C1 segment of cervical spinal cord (tissue), 14 donors: ENCODE measurements around the gene PTPN23.

Experiments used
- DNase-seq, 14 donors: peaks; one replicate each; lab custom pipeline; 2025; lab: John Stamatoyannopoulos, UW

Gene PTPN23

GRCh38 chr3:47419083-47420043 lies 38.5 kb downstream of the PTPN23 start:
- DNase-seq, result no peak

GRCh38 chr3:47420044-47420430 lies 39.2 kb downstream of the PTPN23 start:
- no peak for DNase-seq

- DNase-seq, result peak in 13 of 14 donors; percentile 25 to 81 (median 69)
Measured at GRCh38 chr3:47420511-47421484, 40.0 kb downstream of the PTPN23 start.

GRCh38 chr3:47421741-47422649 lies 41.2 kb downstream of the PTPN23 start:
- peak in 1 of 14 donors; percentile 19 for DNase-seq

- no peak for DNase-seq
Measured at GRCh38 chr3:47422743-47423142, 41.9 kb downstream of the PTPN23 start.

- DNase-seq, result no peak
Measured at GRCh38 chr3:47423548-47424145, 42.8 kb downstream of the PTPN23 start.

GRCh38 chr3:47424434-47425382 lies 43.9 kb downstream of the PTPN23 start:
- DNase-seq, result no peak

- no peak for DNase-seq
Measured at GRCh38 chr3:47425383-47425778, 44.6 kb downstream of the PTPN23 start.

- no peak for DNase-seq
Measured at GRCh38 chr3:47425959-47426358, 45.1 kb downstream of the PTPN23 start.

- DNase-seq, result no peak
Measured at GRCh38 chr3:47427866-47428265, 47.0 kb downstream of the PTPN23 start.

- DNase-seq, result no peak
Measured at GRCh38 chr3:47428662-47429061, 47.8 kb downstream of the PTPN23 start.

- DNase-seq, result no peak
Measured at GRCh38 chr3:47429476-47430270, 48.9 kb downstream of the PTPN23 start.

GRCh38 chr3:47430606-47431005 lies 49.8 kb downstream of the PTPN23 start:
- no peak for DNase-seq

GRCh38 chr3:47431225-47431624 lies 50.4 kb downstream of the PTPN23 start:
- no peak for DNase-seq

- DNase-seq, result no peak
Measured at GRCh38 chr3:47432673-47433072, 51.9 kb downstream of the PTPN23 start.

GRCh38 chr3:47433796-47434195 lies 53.0 kb downstream of the PTPN23 start:
- DNase-seq, result no peak

GRCh38 chr3:47434849-47435248 lies 54.0 kb downstream of the PTPN23 start:
- DNase-seq, result no peak

- DNase-seq, result no peak
Measured at GRCh38 chr3:47436180-47436579, 55.4 kb downstream of the PTPN23 start.

GRCh38 chr3:47440131-47440530 lies 59.3 kb downstream of the PTPN23 start:
- DNase-seq, result peak in 1 of 14 donors; percentile 26
